Endothelial cell of umbilical vein (primary cell): ENCODE measurements around the gene SDC3. TPM values are rescaled to one million over a fixed set of nuclear protein-coding genes. Genes with fewer than 3 reads are reported as not detected.

Experiments
- BruUV-seq: library from RNA; stranded (reverse); fragments of 400-500 nt; replicated peaks from 2 replicates; lab custom pipeline; 2021; lab: Mats Ljungman, UMichigan
- CTCF ChIA-PET: fragments of 300-600, 350-600 bp; sonication (Branson Sonifier 250); formaldehyde crosslinking; loops from one replicate; lab custom pipeline; 2021; ENCODE audit warnings: antibody characterized with exemption, inconsistent platforms; lab: Charles Lee
- POLR2A ChIA-PET: fragments of 300-600, 350-600 bp; sonication (Branson Sonifier 250); formaldehyde crosslinking; loops from one replicate; lab custom pipeline; 2021; ENCODE audit warnings: antibody characterized with exemption, inconsistent platforms; lab: Charles Lee
- DNase-seq: peaks from one replicate; pipeline ENCODE4 v3.0.0-alpha.2; 2011; ENCODE audit warnings: low read depth, low spot score
- FAIRE-seq: peaks from 2 replicates; lab custom pipeline; 2011; peaks lifted over from hg19 to GRCh38; lab: Jason Lieb, UNC
- H2AFZ ChIP-seq: 2 replicates; pipeline ENCODE4 v1.6.0; 2012; ENCODE audit warnings: low read depth, low read length, control low read depth, inconsistent platforms
- H3K27ac ChIP-seq: 2 replicates; pipeline ENCODE4 v1.5.1; 2011; ENCODE audit warnings: low read depth, mild to moderate bottlenecking, control low read depth, low read length, moderate library complexity; ENCODE audit not compliant: insufficient read depth
- H3K27me3 ChIP-seq, 2 experiments: 2 replicates each; pipeline versions ENCODE4 v1.6.0 to v1.6.1; 2011; ENCODE audit warnings: low read length in 2 of 2, mixed read lengths in 1 of 2; ENCODE audit not compliant: control insufficient read depth in 2 of 2, insufficient read depth in 2 of 2
- H3K36me3 ChIP-seq, 2 experiments: 2 replicates in 1 of 2; 3 replicates in 1 of 2; pipeline ENCODE4 v1.5.1; 2011; ENCODE audit warnings: low read length in 2 of 2, mild to moderate bottlenecking in 1 of 2, moderate library complexity in 1 of 2; ENCODE audit not compliant: control insufficient read depth in 2 of 2, insufficient read depth in 2 of 2; ENCODE audit errors: extremely low read depth in 1 of 2
- H3K4me1 ChIP-seq: 3 replicates; pipeline ENCODE4 v1.5.1; 2011; ENCODE audit warnings: mild to moderate bottlenecking, low read length; ENCODE audit not compliant: control insufficient read depth, insufficient read depth; ENCODE audit errors: extremely low read depth
- H3K4me2 ChIP-seq: 2 replicates; pipeline ENCODE4 v1.6.1; 2011; ENCODE audit warnings: low read length, control low read depth, mixed read lengths; ENCODE audit not compliant: insufficient read depth
- H3K4me3 ChIP-seq, 3 experiments: fragments of 200-600 bp in 1 of 3; sonication (generic), shearing (Covaris generic) in 1 of 3; replicated peaks in 1 of 3; 2 replicates each; pipeline ENCODE4 v1.5.1; 2011 to 2016; ENCODE audit warnings: control low read depth in 3 of 3, low read length in 3 of 3, mild to moderate bottlenecking in 2 of 3, inconsistent platforms in 1 of 3, low read depth in 1 of 3, moderate library complexity in 1 of 3; ENCODE audit not compliant: insufficient read depth in 1 of 3
- H3K79me2 ChIP-seq: 2 replicates; pipeline ENCODE4 v1.6.0; 2012; ENCODE audit warnings: low read length, inconsistent platforms; ENCODE audit not compliant: control insufficient read depth, insufficient read depth
- H3K9ac ChIP-seq: replicated peaks from 2 replicates; pipeline ENCODE3; 2011; ENCODE audit warnings: low read length, control low read depth; ENCODE audit not compliant: insufficient read depth; ENCODE audit errors: extremely low read depth
- H3K9me1 ChIP-seq: replicated peaks from 3 replicates; pipeline ENCODE4 v1.6.0; 2011; ENCODE audit warnings: mild to moderate bottlenecking, low read length; ENCODE audit not compliant: control insufficient read depth, insufficient read depth; ENCODE audit errors: extremely low read depth
- H3K9me3 ChIP-seq: replicated peaks from 2 replicates; pipeline ENCODE4 v1.5.1; 2012; ENCODE audit warnings: low read length, inconsistent platforms; ENCODE audit not compliant: control insufficient read depth, insufficient read depth
- H4K20me1 ChIP-seq: replicated peaks from 2 replicates; pipeline ENCODE3; 2011; ENCODE audit warnings: mild to moderate bottlenecking, low read length; ENCODE audit not compliant: control insufficient read depth, insufficient read depth; ENCODE audit errors: extremely low read depth
- CTCF ChIP-seq, 2 donors: IDR thresholded peaks; 1 replicate in 1 of 2; 2 replicates in 1 of 2; pipeline ENCODE4 v1.5.1; 2011; ENCODE audit warnings: low read length in 2 of 2, mild to moderate bottlenecking in 2 of 2, moderate library complexity in 2 of 2, control low read depth in 1 of 2, inconsistent platforms in 1 of 2, low read depth in 1 of 2; ENCODE audit not compliant: insufficient read depth in 1 of 2; ENCODE audit errors: extremely low read depth in 1 of 2
- EZH2 ChIP-seq: IDR thresholded peaks from 2 replicates; pipeline ENCODE4 v1.6.1; 2012; ENCODE audit warnings: borderline replicate concordance, low read depth, mild to moderate bottlenecking, moderate library complexity, low read length, inconsistent platforms; ENCODE audit not compliant: severe bottlenecking
- FOS ChIP-seq: IDR thresholded peaks from 2 replicates; pipeline ENCODE4 v1.6.1; 2011; ENCODE audit warnings: mild to moderate bottlenecking, low read length, moderate library complexity, borderline replicate concordance; ENCODE audit not compliant: insufficient read depth
- GATA2 ChIP-seq: IDR thresholded peaks from 2 replicates; pipeline ENCODE4 v1.7.0; 2011; ENCODE audit warnings: low read depth, mild to moderate bottlenecking, moderate library complexity, mixed read lengths, low read length; ENCODE audit not compliant: insufficient read length, insufficient read depth
- JUN ChIP-seq: IDR thresholded peaks from 2 replicates; pipeline ENCODE4 v1.6.1; 2011; ENCODE audit warnings: borderline replicate concordance, low read depth; ENCODE audit not compliant: insufficient read length, insufficient read depth
- MAX ChIP-seq: IDR thresholded peaks from 2 replicates; pipeline ENCODE4 v1.6.1; 2011; ENCODE audit not compliant: insufficient read depth, insufficient read length
- MYC ChIP-seq: IDR thresholded peaks from one replicate; pipeline ENCODE4 v1.6.1; 2011; ENCODE audit warnings: mild to moderate bottlenecking, low read depth, low read length
- POLR2A ChIP-seq: IDR thresholded peaks from 2 replicates; pipeline ENCODE4 v1.6.1; 2012; ENCODE audit warnings: low read depth, mild to moderate bottlenecking, control low read depth, low read length
- POLR2AphosphoS5 ChIP-seq: IDR thresholded peaks from 2 replicates; pipeline ENCODE4 v1.6.1; 2012; ENCODE audit warnings: low read depth, mild to moderate bottlenecking, control low read depth, low read length, moderate library complexity; ENCODE audit not compliant: insufficient read depth
- dilution Hi-C: fragments of 300-500 bp; cut with MboI; formaldehyde crosslinking; loops from one replicate; pipeline ENCODE4 v1.15.0; 2019; ENCODE audit warnings: low sequenced_read_pairs; ENCODE audit not compliant: extremely low pct_ligation_motif_present
- intact Hi-C: fragments of 100-400 bp; cut with micrococcal nuclease; formaldehyde crosslinking; loops from one replicate; pipeline ENCODE4 v1.10.0; 2022
- polyA plus RNA-seq, 4 experiments: library from polyadenylated mRNA; depleted of rRNA in 3 of 4; stranded (reverse) in 3 of 4; unstranded in 1 of 4; fragments of >200 nt; gene quantifications; 2 replicates each; pipeline versions ENCODE4 v1.2.1 to v1.2.3, GENCODE V29; 2011 to 2012; ENCODE audit warnings: missing spikeins in 1 of 4
- total RNA-seq: library from RNA; stranded (reverse); gene quantifications from 2 replicates; pipeline ENCODE4 v1.2.3, GENCODE V29; 2021

SDC3 gene
- total and polyA plus RNA-seq, 2 donors (not counting 3 experiments of a cell fraction or from before 2014, with no cell fraction given): 7.1 to 25.9 TPM

GRCh38 chr1:30844631-30845030 lies 63.9 kb downstream of the SDC3 start:
- BruUV-seq: no TSS peak

GRCh38 chr1:30842697-30843354 lies 65.7 kb downstream of the SDC3 start:
- no peaks in the 10 kb centered on the region for H3K9me3 ChIP-seq
- no peaks in the 10 kb centered on the region for H3K9me1 ChIP-seq
- dilution Hi-C loops (no loop called here), intact Hi-C loops (no loop called here)
- no peaks in the 10 kb centered on the region for H3K79me2 ChIP-seq
- no peaks in the 10 kb centered on the region for H4K20me1 ChIP-seq
- ChIA-PET POLR2A (no interaction called here), CTCF (interaction anchor here (1.1 kb wide), 1 partner anchor 11 kb away, joined by 3 read pairs; no protein-coding TSS in a partner anchor)
- H3K4me2 ChIP-seq: no peak overlapping the region
- peaks cover 24% of the 10 kb centered on the region for H3K4me1 ChIP-seq
- FAIRE-seq (no peak), DNase-seq (no peak)
- TF ChIP-seq JUN (no peak), EZH2 (no peak), POLR2AphosphoS5 (no peak), GATA2 (no peak), FOS (no peak), POLR2A (no peak), CTCF (IDR thresholded peaks at IDR 0.05; ENCODE audit: extremely low read depth in 1 of 2, insufficient read depth in 1 of 2, low read depth in 1 of 2, low read length in 2 of 2) (no peak), MYC (no peak), MAX (no peak)
- H3K4me3 ChIP-seq: no peak overlapping the region
- H3K27me3 ChIP-seq: peaks cover 53% of the 10 kb centered on the region in 2 experiments
- no peak overlapping the region for H3K9ac ChIP-seq
- no TSS peak for BruUV-seq
- H3K27ac ChIP-seq: no peak overlapping the region
- no peak overlapping the region for H2AFZ ChIP-seq
- no peaks in the 10 kb centered on the region for H3K36me3 ChIP-seq

More at GRCh38 chr1:30844631-30845030, 63.9 kb downstream of the SDC3 start:
- Histone ChIP-seq H3K4me1 (peaks cover 26% of the 10 kb centered on the region), H3K9me1 (no peaks in the 10 kb centered on the region), H3K4me3 (no peak overlapping the region), H3K9me3 (no peaks in the 10 kb centered on the region), H3K36me3 (no peaks in the 10 kb centered on the region), H3K27ac (no peak overlapping the region), H4K20me1 (no peaks in the 10 kb centered on the region), H3K27me3 (peaks cover 36 to 37% of the 10 kb centered on the region in 2 experiments), H3K79me2 (no peaks in the 10 kb centered on the region), H3K9ac (no peak overlapping the region), H2AFZ (no peak overlapping the region), H3K4me2 (no peak overlapping the region)
- intact Hi-C loops (no loop called here), dilution Hi-C loops (no loop called here)
- peak; percentile 12 for TF ChIP-seq EZH2
- TF ChIP-seq POLR2A: no peak
- peak; percentile 53 for FAIRE-seq
- no peak for DNase-seq
- ChIA-PET CTCF (interaction anchor here (1.4 kb wide), 1 partner anchor 23 kb away, joined by 3 read pairs; no protein-coding TSS in a partner anchor), POLR2A (no interaction called here)
